HEK293T (cell line): ENCODE measurements around the gene TP53I11.

Experiments used
- CTCF ChIA-PET: fragments of 350-600 bp; formaldehyde crosslinking; extraction: SDS; loops from one replicate; lab custom pipeline; 2021; ENCODE audit warnings: antibody characterized with exemption, inconsistent platforms; lab: Yijun Ruan, JAX
- POLR2A ChIA-PET: fragments of 350-600 bp; formaldehyde crosslinking; extraction: SDS; loops from one replicate; lab custom pipeline; 2020; ENCODE audit warnings: antibody characterized with exemption, inconsistent platforms; lab: Yijun Ruan, JAX
- DNase-seq: peaks from one replicate; pipeline ENCODE4 v3.0.0; 2012; ENCODE audit warnings: mixed read lengths; ENCODE audit errors: extremely low spot score
- ARNT ChIP-seq: fragments of 450-650 bp; IDR thresholded peaks from 2 replicates; pipeline ENCODE4 v1.6.1; 2017; ENCODE audit warnings: mild to moderate bottlenecking
- BHLHE40 ChIP-seq: fragments of 450-650 bp; IDR thresholded peaks from 2 replicates; pipeline ENCODE4 v1.6.1; 2016; ENCODE audit warnings: mild to moderate bottlenecking, moderate library complexity, borderline replicate concordance
- CTBP1 ChIP-seq: fragments of 450-650 bp; IDR thresholded peaks from 2 replicates; pipeline ENCODE4 v1.6.1; 2016; ENCODE audit warnings: borderline replicate concordance
- ELF4 ChIP-seq: fragments of 450-650 bp; IDR thresholded peaks from 2 replicates; pipeline ENCODE4 v1.6.1; 2017; ENCODE audit warnings: antibody characterized with exemption
- FOXA1 ChIP-seq: fragments of 450-650 bp; IDR thresholded peaks from 2 replicates; pipeline ENCODE4 v1.6.1; 2016; ENCODE audit warnings: mild to moderate bottlenecking
- FOXK2 ChIP-seq: fragments of 450-650 bp; IDR thresholded peaks from 2 replicates; pipeline ENCODE4 v1.6.1; 2016; ENCODE audit warnings: mild to moderate bottlenecking
- FOXM1 ChIP-seq: fragments of 450-650 bp; IDR thresholded peaks from 2 replicates; pipeline ENCODE4 v1.6.1; 2017; ENCODE audit warnings: mild to moderate bottlenecking, borderline replicate concordance
- HDGF ChIP-seq: fragments of 450-650 bp; IDR thresholded peaks from 2 replicates; pipeline ENCODE4 v1.6.1; 2017; ENCODE audit warnings: antibody characterized with exemption, borderline replicate concordance
- L3MBTL2 ChIP-seq: fragments of 450-650 bp; conservative IDR thresholded peaks from 2 replicates; pipeline ENCODE4 v1.6.1; 2016; ENCODE audit warnings: mild to moderate bottlenecking
- LEF1 ChIP-seq: fragments of 450-650 bp; IDR thresholded peaks from 2 replicates; pipeline ENCODE4 v1.6.1; 2017; ENCODE audit warnings: mild to moderate bottlenecking, borderline replicate concordance
- NFRKB ChIP-seq: fragments of 450-650 bp; IDR thresholded peaks from 2 replicates; pipeline ENCODE4 v1.6.1; 2016; ENCODE audit warnings: mild to moderate bottlenecking, moderate library complexity
- PKNOX1 ChIP-seq: fragments of 450-650 bp; IDR thresholded peaks from 2 replicates; pipeline ENCODE4 v1.6.1; 2016
- SP1 ChIP-seq: fragments of 450-650 bp; IDR thresholded peaks from 2 replicates; pipeline ENCODE4 v1.6.1; 2017
- SUZ12 ChIP-seq: fragments of 450-650 bp; IDR thresholded peaks from 2 replicates; pipeline ENCODE4 v1.6.1; 2016; ENCODE audit warnings: mild to moderate bottlenecking
- TARDBP ChIP-seq: fragments of 450-650 bp; IDR thresholded peaks from 2 replicates; pipeline ENCODE4 v1.6.1; 2016
- ZNF384 ChIP-seq: fragments of 450-650 bp; IDR thresholded peaks from 2 replicates; pipeline ENCODE4 v1.6.1; 2016

TP53I11 gene

DNA sequence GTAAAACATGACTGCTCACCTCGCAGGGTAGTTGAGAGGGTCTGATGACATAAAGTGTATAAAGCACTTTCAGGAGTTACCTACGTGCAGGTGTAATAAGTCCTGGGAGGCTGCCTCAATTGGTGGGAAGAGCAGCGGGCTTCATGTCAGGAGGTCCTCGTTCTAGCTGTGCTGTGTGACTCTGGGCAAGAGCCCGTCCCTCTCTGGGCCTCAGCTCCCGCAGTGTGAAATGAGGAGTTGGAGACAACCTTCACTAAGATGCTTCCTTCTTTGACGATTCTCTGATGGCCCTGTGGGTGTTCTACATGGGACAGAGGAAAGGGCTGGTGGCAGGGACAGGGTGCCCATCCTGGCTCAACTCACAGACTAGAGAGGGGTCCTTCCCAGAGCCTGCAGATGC, 57.8 kb downstream of the TP53I11 start:
- POLR2A ChIA-PET: no interaction called here
- no peak for DNase-seq
- CTCF ChIA-PET: interaction anchor here (0.7 to 2.1 kb wide), 3 partner anchors 8 to 312 kb away, joined by 3 to 8 read pairs (median 3); no protein-coding TSS in a partner anchor
- no peak for TF ChIP-seq L3MBTL2
- no peak for TF ChIP-seq ZNF384
- TF ChIP-seq SP1: no peak
- TF ChIP-seq NFRKB: no peak
- TF ChIP-seq TARDBP: no peak
- no peak for TF ChIP-seq FOXK2
- no peak for TF ChIP-seq ARNT
- TF ChIP-seq BHLHE40: no peak
- TF ChIP-seq LEF1: no peak
- TF ChIP-seq CTBP1: no peak
- TF ChIP-seq PKNOX1: no peak
- TF ChIP-seq FOXA1: no peak
- no peak for TF ChIP-seq HDGF
- TF ChIP-seq ELF4: no peak
- TF ChIP-seq FOXM1: no peak
- TF ChIP-seq SUZ12: no peak

DNA sequence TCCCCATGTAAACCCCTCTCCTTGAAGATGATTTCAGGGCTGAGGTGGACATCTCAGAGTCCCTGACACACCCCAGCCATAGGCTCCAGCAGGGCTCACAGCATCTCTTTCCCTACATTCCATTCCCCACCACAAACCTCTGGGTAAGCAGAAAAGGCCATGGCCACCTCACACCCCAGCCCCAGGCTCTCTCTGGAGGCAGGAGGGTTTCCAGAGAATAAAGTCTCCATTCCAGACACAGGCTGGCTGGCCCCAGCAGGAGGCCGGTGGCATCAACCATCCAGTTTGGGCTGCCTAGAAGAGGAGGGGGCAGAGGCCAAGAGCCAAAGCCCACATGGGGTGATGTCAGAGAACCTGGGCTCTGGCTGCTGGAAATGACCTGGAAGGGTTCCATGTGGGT, 61.4 kb downstream of the TP53I11 start:
- no peak for TF ChIP-seq L3MBTL2
- TF ChIP-seq PKNOX1: no peak
- no peak for TF ChIP-seq ZNF384
- no peak for TF ChIP-seq SUZ12
- TF ChIP-seq CTBP1: no peak
- TF ChIP-seq TARDBP: no peak
- TF ChIP-seq HDGF: no peak
- no peak for TF ChIP-seq BHLHE40
- no peak for TF ChIP-seq FOXM1
- no peak for TF ChIP-seq FOXK2
- no peak for TF ChIP-seq ARNT
- TF ChIP-seq LEF1: no peak
- TF ChIP-seq NFRKB: no peak
- no peak for TF ChIP-seq FOXA1
- no peak for TF ChIP-seq SP1
- TF ChIP-seq ELF4: no peak
- ChIA-PET CTCF (no interaction called here), POLR2A (no interaction called here)
- DNase-seq: no peak

GRCh38 chr11:44887636-44888035, 63.0 kb downstream of the TP53I11 start:
- POLR2A ChIA-PET: no interaction called here
- DNase-seq: no peak
- CTCF ChIA-PET: no interaction called here
- no peak for TF ChIP-seq FOXM1
- TF ChIP-seq LEF1: no peak
- no peak for TF ChIP-seq BHLHE40
- TF ChIP-seq CTBP1: no peak
- TF ChIP-seq FOXA1: no peak
- no peak for TF ChIP-seq SP1

DNA sequence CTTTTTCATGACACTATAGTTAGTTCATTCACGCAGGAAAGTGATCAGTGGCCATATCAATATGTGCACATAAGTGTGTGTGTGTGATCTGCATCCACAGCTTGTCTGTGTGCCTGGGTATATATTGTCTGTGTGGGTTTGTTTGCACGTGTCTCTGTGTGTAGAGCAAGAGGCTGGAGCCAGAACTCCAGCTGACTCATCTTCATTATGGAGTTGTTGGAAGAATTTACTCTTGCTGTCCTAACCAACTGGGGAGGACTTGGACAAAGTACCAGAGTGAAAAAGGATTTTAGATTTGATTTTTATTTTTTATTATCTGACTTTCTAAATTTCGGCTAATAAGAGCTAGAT, 63.9 kb downstream of the TP53I11 start:
- no peak for DNase-seq
- POLR2A ChIA-PET: no interaction called here
- CTCF ChIA-PET: no interaction called here
- TF ChIP-seq CTBP1 (no peak), SUZ12 (no peak), L3MBTL2 (no peak), TARDBP (no peak), FOXK2 (no peak)

GRCh38 chr11:44885919-44886789, 64.5 kb downstream of the TP53I11 start:
- TF ChIP-seq BHLHE40 (no peak), LEF1 (no peak), FOXM1 (no peak), ELF4 (no peak), FOXA1 (no peak), FOXK2 (no peak), ARNT (no peak), ZNF384 (no peak), CTBP1 (no peak), SUZ12 (no peak), SP1 (no peak), NFRKB (no peak), TARDBP (no peak), L3MBTL2 (no peak)
- DNase-seq: no peak
- ChIA-PET POLR2A (no interaction called here), CTCF (interaction anchor here (0.5 to 1.6 kb wide), 2 partner anchors 8 to 253 kb away, joined by 3 to 8 read pairs; no protein-coding TSS in a partner anchor)

- CTCF ChIA-PET: interaction anchor here (1.6 kb wide), 1 partner anchor 9 kb away, joined by 8 read pairs; no protein-coding TSS in a partner anchor
- no peak for DNase-seq
- TF ChIP-seq SUZ12: no peak
- no peak for TF ChIP-seq BHLHE40
- POLR2A ChIA-PET: no interaction called here
Observed at GRCh38 chr11:44885065-44885810, 65.4 kb downstream of the TP53I11 start.
